Prostate gland (tissue), 2 donors: ENCODE results near the gene ATOSA. TPM values are rescaled to one million over a fixed set of nuclear protein-coding genes. Genes with fewer than 3 reads are reported as not detected.

Experiments used
- DNase-seq: peaks from one replicate; pipeline ENCODE4 v3.0.0-alpha.2; 2019; ENCODE audit warnings: low spot score
- H3K27ac ChIP-seq, 2 donors: fragments of 200-600 bp; sonication (generic); 2 replicates each; pipeline ENCODE4 v1.5.1; 2017 to 2019
- H3K27me3 ChIP-seq: fragments of 200-600 bp; sonication (generic); replicated peaks from 2 replicates; pipeline ENCODE4 v1.5.1; 2019; ENCODE audit not compliant: insufficient read depth
- H3K36me3 ChIP-seq, 2 donors: fragments of 200-600 bp; sonication (generic); 1 replicate in 1 of 2; 2 replicates in 1 of 2; pipeline versions ENCODE4 v1.5.1 to v1.8.1; 2017 to 2019
- H3K4me1 ChIP-seq: fragments of 200-600 bp; sonication (generic); replicated peaks from 2 replicates; pipeline ENCODE4 v1.5.1; 2019
- H3K4me3 ChIP-seq, 2 donors: fragments of 200-600 bp; sonication (generic); 2 replicates each; pipeline ENCODE4 v1.5.1; 2017 to 2019
- H3K9me3 ChIP-seq: fragments of 200-600 bp; sonication (generic); 2 replicates; pipeline ENCODE4 v1.5.1; 2017
- CTCF ChIP-seq, 4 experiments: fragments of 200-600 bp in 2 of 4; fragments of 450-650 bp in 2 of 4; sonication (generic) in 2 of 4; IDR thresholded peaks; 1 replicate in 3 of 4; 2 replicates in 1 of 4; pipeline ENCODE4 v1.5.1; 2016 to 2019; ENCODE audit warnings: antibody characterized with exemption in 4 of 4, mild to moderate bottlenecking in 2 of 4, moderate library complexity in 2 of 4
- POLR2A ChIP-seq: fragments of 450-650 bp; IDR thresholded peaks from one replicate; pipeline ENCODE4 v1.6.1; 2016; ENCODE audit warnings: antibody characterized with exemption, mild to moderate bottlenecking
- POLR2AphosphoS5 ChIP-seq: sonication (generic); formaldehyde crosslinking; IDR thresholded peaks from one replicate; pipeline ENCODE4 v1.6.1; 2017; ENCODE audit warnings: antibody characterized with exemption
- WGBS: methylation state at CpG from one replicate; pipeline ENCODE4 v1.1.5; 2018; 5-methylcytosine and 5-hydroxymethylcytosine counted together
- intact Hi-C: fragments of 100-400 bp; cut with DNase I; formaldehyde crosslinking; loops from one replicate; pipeline ENCODE4 v1.14.2; 2022
- total RNA-seq, 2 donors: library from RNA; depleted of rRNA; stranded (reverse); fragments of >200 nt; gene quantifications; one replicate each; pipeline ENCODE4 v1.1.0, GENCODE V29; 2016

The ATOSA gene
- total RNA-seq, 2 donors from 2014 or later, result 44.3 to 81.6 TPM

GRCh38 chr15:52657338-52657737, 21.9 kb downstream of the ATOSA start:
- Histone ChIP-seq H3K4me3 (no peak overlapping the region), H3K9me3 (no peaks in the 10 kb centered on the region), H3K36me3 (no peaks in the 10 kb centered on the region), H3K27me3 (no peaks in the 10 kb centered on the region), H3K4me1 (peaks cover 6% of the 10 kb centered on the region), H3K27ac (peak overlapping the region in 1 of 2 donors; percentile 37)
- no peak for DNase-seq
- TF ChIP-seq POLR2AphosphoS5 (peak; percentile 4), POLR2A (no peak)
- intact Hi-C loops, result no loop called here
- 12% methylated on average over 1 of the region's 1 CpG for WGBS

GRCh38 chr15:52656412-52656811, 22.8 kb downstream of the ATOSA start:
- Histone ChIP-seq H3K27ac (peak overlapping the region in 1 of 2 donors; percentile 37), H3K4me3 (no peak overlapping the region), H3K9me3 (no peaks in the 10 kb centered on the region), H3K36me3 (no peaks in the 10 kb centered on the region), H3K4me1 (peaks cover 9% of the 10 kb centered on the region), H3K27me3 (no peaks in the 10 kb centered on the region)
- peak; percentile 22 for TF ChIP-seq POLR2AphosphoS5
- no peak for TF ChIP-seq POLR2A
- no peak for DNase-seq
- intact Hi-C loops, result no loop called here

GRCh38 chr15:52653431-52653964, 25.7 kb downstream of the ATOSA start:
- Histone ChIP-seq H3K9me3 (no peaks in the 10 kb centered on the region), H3K27ac (peak overlapping the region; percentile 5 to 24), H3K27me3 (no peaks in the 10 kb centered on the region), H3K4me3 (no peak overlapping the region), H3K36me3 (no peaks in the 10 kb centered on the region), H3K4me1 (peaks cover 9% of the 10 kb centered on the region)
- no peak for TF ChIP-seq CTCF (IDR thresholded peaks at IDR 0.05)
- TF ChIP-seq POLR2A, result no peak
- TF ChIP-seq POLR2AphosphoS5, result peak; percentile 86
- 53% methylated on average over 5 of the region's 5 CpGs for WGBS
- DNase-seq, result peak; percentile 9
- intact Hi-C loops, result no loop called here

- no peak for DNase-seq
- peak overlapping the region; percentile 5 to 24 for H3K27ac ChIP-seq
- TF ChIP-seq POLR2A (no peak), CTCF (IDR thresholded peaks at IDR 0.05) (no peak), POLR2AphosphoS5 (no peak)
- peaks cover 9% of the 10 kb centered on the region for H3K4me1 ChIP-seq
- 43% methylated on average over 5 of the region's 5 CpGs for WGBS
- no peaks in the 10 kb centered on the region for H3K9me3 ChIP-seq
- intact Hi-C loops, result no loop called here
- H3K36me3 ChIP-seq, result no peaks in the 10 kb centered on the region
- no peak overlapping the region for H3K4me3 ChIP-seq
- H3K27me3 ChIP-seq, result no peaks in the 10 kb centered on the region
Observed at GRCh38 chr15:52652984-52653383, 26.2 kb downstream of the ATOSA start.

- H3K36me3 ChIP-seq, result no peaks in the 10 kb centered on the region
- no peak for TF ChIP-seq CTCF (IDR thresholded peaks at IDR 0.05)
- no peak for TF ChIP-seq POLR2A
- no peak for TF ChIP-seq POLR2AphosphoS5
- no peaks in the 10 kb centered on the region for H3K27me3 ChIP-seq
- H3K27ac ChIP-seq, result peak overlapping the region in 1 of 2 donors; percentile 5
- WGBS, result 19% methylated on average over 1 of the region's 1 CpG
- intact Hi-C loops, result no loop called here
- H3K4me3 ChIP-seq, result no peak overlapping the region
- DNase-seq, result no peak
- H3K4me1 ChIP-seq, result peaks cover 9% of the 10 kb centered on the region
- no peaks in the 10 kb centered on the region for H3K9me3 ChIP-seq
Observed at GRCh38 chr15:52652286-52652685, 26.9 kb downstream of the ATOSA start.

- peak; percentile 72 for DNase-seq
- WGBS, result 14% methylated on average over 8 of the region's 8 CpGs
- H3K4me1 ChIP-seq, result peaks cover 9% of the 10 kb centered on the region
Observed at GRCh38 chr15:52651868-52652267, 27.3 kb downstream of the ATOSA start.

More at GRCh38 chr15:52651868-52652267, 27.3 kb downstream of the ATOSA start:
- Histone ChIP-seq H3K9me3 (no peaks in the 10 kb centered on the region), H3K4me3 (no peak overlapping the region), H3K36me3 (no peaks in the 10 kb centered on the region), H3K27me3 (no peaks in the 10 kb centered on the region), H3K27ac (no peak overlapping the region)
- intact Hi-C loops, result no loop called here
- TF ChIP-seq POLR2AphosphoS5, result peak; percentile 86
- TF ChIP-seq POLR2A, result peak; percentile 15
- no peak for TF ChIP-seq CTCF (IDR thresholded peaks at IDR 0.05)
